Skin epidermis (tissue), 12 donors: Measurements from ENCODE around the gene FMO2.

Source experiments
- H3K27ac ChIP-seq, 21 experiments: fragments of 200-600 bp; sonication (generic) in 11 of 21; one replicate each; pipeline ENCODE4 v1.5.0; 2020; ENCODE audit warnings: mild to moderate bottlenecking in 3 of 21, inconsistent platforms in 2 of 21, moderate library complexity in 2 of 21
- H3K4me3 ChIP-seq, 7 experiments: fragments of 200-600 bp; sonication (generic) in 2 of 7; one replicate each; pipeline ENCODE4 v1.5.0; 2020; ENCODE audit warnings: inconsistent platforms in 2 of 7, mild to moderate bottlenecking in 2 of 7, moderate library complexity in 1 of 7

FMO2 gene

DNA sequence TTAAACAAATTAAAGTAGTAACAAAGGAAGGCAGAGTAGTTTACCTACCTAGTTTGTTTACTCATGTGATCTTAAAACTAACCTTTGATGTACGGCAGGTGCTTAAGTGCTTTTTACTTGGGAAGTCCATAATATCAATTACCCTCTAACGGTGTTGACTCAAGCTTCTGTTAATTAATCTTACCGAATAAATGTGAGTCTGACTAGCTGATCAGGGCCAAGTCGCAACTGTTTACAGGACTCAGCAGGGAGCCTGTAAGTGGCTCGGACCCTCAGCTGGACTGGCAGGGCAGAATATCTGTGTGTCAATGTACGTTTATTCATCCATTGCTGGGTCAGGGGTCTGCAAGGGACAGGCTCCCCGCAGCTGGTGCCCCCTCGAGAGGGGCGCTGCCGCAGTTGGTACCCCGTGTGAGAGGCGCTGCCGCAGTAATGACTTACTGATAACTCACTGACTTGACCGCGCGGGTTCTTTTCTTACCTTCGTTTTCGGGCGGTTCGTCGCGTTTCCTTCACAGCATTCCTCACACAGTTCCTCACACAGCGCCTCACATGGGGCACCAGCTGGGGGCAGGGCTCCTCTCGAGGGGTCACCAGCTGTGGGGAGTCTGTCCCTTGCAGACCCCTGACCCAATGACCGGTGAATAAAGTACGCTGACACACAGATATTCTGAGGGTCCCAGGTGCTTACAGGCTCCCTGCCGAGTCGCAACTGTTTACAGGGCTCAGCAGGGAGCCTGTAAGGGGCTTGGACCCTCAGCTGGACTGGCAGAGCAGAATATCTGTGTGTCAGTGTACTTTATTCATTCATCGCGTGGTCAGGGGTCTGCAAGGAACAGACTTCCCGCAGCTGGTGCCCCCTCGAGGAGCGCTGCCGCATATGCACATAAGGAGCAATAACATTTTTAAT is 66.2 kb downstream of the FMO2 start:
- Histone ChIP-seq H3K27ac (peak overlapping the region in 7 of 21 experiments; percentile 13 to 60 (median 34)), H3K4me3 (peak overlapping the region; percentile 25 to 55 (median 39))

GRCh38 chr1:171251952-171252300 is 66.8 kb downstream of the FMO2 start:
- Histone ChIP-seq H3K4me3 (peak overlapping the region in 6 of 7 experiments; percentile 25 to 55 (median 40)), H3K27ac (peak overlapping the region in 2 of 21 experiments; percentile 13 to 14)

DNA sequence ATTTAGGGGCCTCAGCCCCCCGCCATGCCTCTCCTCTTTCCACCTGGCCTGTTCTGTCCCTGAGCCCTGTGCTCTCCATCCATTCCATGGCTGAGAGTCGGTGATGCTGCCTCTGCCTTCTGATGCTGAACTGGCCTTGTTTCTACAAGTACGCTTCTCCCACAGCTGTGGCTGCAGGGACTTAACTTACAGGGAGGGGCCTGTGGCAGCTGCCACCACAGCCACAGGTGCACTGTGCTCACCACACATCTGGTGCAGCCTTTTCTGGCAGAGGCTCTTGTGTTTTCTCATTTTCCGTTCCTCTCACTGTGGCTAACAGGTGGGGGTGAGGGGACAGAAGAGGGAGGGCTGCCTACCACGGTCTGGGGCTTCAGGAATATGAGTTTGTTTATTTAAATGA is 67.4 kb downstream of the FMO2 start:
- H3K4me3 ChIP-seq = no peak overlapping the region
- H3K27ac ChIP-seq = peak overlapping the region in 1 of 21 experiments; percentile 14

- no peak overlapping the region for H3K4me3 ChIP-seq
- H3K27ac ChIP-seq = peak overlapping the region in 1 of 21 experiments; percentile 8
These were observed 69.8 kb downstream of the FMO2 start for GRCh38 chr1:171254859-171255258.

DNA sequence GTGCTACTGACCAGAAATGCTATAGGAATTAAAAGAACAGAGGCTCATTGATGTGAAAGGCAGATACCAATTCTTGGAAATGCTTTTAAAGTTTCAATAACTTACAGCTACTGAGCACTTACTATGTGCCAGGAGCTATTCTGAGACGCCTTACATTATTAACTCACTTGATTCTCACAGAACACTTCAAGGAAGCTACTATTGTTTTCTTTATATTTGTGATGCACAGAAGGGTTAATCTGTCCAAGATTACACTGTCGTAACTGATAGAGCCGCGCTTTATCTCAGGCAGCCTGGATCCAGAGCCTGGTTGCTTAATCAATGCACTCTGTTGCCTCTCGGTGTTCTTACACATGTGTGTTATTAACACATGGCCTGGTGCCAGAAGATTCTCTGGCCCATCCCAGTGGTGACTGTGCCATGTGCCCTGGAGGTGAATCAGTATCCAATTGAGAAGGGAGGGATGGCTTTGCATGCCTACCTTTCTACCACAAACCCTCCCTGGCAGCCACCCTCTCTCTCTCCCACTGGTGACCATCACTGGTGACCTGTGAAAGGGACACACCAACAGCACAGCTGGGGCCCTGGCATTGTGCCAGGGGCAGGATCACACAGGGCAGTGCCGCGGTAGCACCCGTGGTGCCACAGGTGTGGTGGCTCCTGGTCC is 72.0 kb downstream of the FMO2 start:
- H3K27ac ChIP-seq = peak overlapping the region in 6 of 21 experiments; percentile 9 to 44 (median 33)

DNA sequence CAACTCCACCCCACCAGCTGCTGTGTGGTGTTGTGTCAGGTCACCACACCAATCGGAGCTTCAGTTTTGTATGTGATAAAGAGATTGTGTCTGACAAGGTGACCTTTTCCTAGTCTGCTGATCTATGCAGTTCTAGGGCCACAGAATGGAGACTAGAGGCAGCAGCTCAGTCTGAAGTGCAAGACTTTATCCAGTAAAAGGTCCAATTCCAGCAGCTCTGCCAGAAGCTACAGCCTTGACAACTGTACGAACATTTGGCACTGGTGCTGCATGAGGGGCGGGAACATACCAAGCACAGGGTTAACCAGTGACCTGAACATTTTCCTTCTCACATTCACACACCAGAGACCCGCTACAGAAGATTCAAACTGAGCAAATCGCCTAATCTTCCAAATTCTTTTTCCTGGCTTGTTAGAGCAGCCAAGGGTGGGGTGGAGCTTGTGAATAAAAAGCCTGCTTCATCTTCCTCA is 72.5 kb downstream of the FMO2 start:
- Histone ChIP-seq H3K27ac (peak overlapping the region in 6 of 21 experiments; percentile 9 to 44 (median 33)), H3K4me3 (no peak overlapping the region)

More for the DNA sequence above, 72.0 kb downstream of the FMO2 start:
- no peak overlapping the region for H3K4me3 ChIP-seq

DNA sequence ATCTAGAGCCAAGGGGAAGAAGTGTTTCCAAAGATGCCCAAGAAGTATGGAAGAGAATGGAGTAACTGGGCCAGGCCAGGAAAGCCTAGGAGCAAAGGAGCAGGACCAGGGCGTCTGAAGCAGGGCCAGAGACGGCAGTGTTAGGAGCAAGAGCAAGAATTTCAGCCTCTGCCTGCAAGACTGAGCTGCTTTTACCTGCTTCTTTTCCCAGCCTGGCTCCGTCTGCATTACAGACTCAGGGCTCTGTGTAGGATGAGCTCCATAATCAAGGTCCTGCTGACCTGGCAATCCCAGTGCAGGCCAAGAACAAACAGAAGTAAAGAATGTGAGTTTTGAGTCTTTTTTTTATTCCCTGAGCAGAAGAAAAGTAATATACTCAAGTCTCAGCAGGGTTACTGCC is 73.3 kb downstream of the FMO2 start:
- peak overlapping the region in 8 of 21 experiments; percentile 9 to 57 (median 39) for H3K27ac ChIP-seq

DNA sequence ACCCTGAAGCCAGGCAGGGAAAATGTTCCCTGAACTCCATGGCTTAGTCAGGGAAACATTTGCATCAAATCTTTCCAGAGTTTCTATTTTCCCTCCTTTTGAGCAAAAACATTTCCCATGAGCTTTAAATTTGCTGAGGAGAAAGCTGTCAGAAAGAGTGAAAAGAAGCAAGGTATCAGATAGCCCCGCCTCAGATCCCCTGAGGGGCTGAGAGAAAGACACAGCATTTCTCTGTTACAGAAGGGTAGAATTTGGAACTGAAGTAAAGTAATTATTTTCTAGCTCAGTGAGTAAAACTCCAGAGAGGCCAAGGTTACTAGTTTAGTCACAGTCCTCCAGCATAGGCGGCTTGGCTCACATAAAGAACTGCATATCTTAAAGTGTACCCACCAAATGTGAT is 73.8 kb downstream of the FMO2 start:
- H3K4me3 ChIP-seq = no peak overlapping the region
- peak overlapping the region in 8 of 21 experiments; percentile 9 to 57 (median 39) for H3K27ac ChIP-seq

More for the DNA sequence above, 73.3 kb downstream of the FMO2 start:
- no peak overlapping the region for H3K4me3 ChIP-seq
